22Rv1 (cell line): ENCODE measurements around the gene EIF5AL1.
"Not testable (repeated sequence)": the region's sequence is repeated elsewhere in the genome, so short reads cannot be mapped to it uniquely, and the experiment has no call there.

Experiments used
- H3K27ac ChIP-seq: fragments of 450-650 bp; 2 replicates; pipeline ENCODE4 v1.5.1; 2017
- CTCF ChIP-seq: fragments of 450-650 bp; IDR thresholded peaks from 2 replicates; pipeline ENCODE4 v1.5.1; 2017; ENCODE audit warnings: mild to moderate bottlenecking
- ZFX ChIP-seq: fragments of 450-650 bp; IDR thresholded peaks from 2 replicates; pipeline ENCODE4 v1.6.1; 2017; ENCODE audit warnings: antibody characterized with exemption, borderline replicate concordance

The EIF5AL1 gene

GRCh38 chr10:79507440-79508167, 4.7 kb upstream of the EIF5AL1 start:
- TF ChIP-seq ZFX (no peak), CTCF (no peak)
- H3K27ac ChIP-seq: no peak overlapping the region

- H3K27ac ChIP-seq: not testable (repeated sequence)
Measured at GRCh38 chr10:79508245-79508644, 4.1 kb upstream of the EIF5AL1 start.

- not testable (repeated sequence) for H3K27ac ChIP-seq
Measured at GRCh38 chr10:79509306-79509933, 2.9 kb upstream of the EIF5AL1 start.

GRCh38 chr10:79509934-79510508, 2.3 kb upstream of the EIF5AL1 start:
- not testable (repeated sequence) for H3K27ac ChIP-seq

- not testable (repeated sequence) for H3K27ac ChIP-seq
Measured at GRCh38 chr10:79516532-79517205, 4.3 kb downstream of the EIF5AL1 start.

GRCh38 chr10:79517567-79517966, 5.2 kb downstream of the EIF5AL1 start:
- H3K27ac ChIP-seq: not testable (repeated sequence)

- H3K27ac ChIP-seq: not testable (repeated sequence)
Measured at GRCh38 chr10:79521751-79522150, 9.4 kb downstream of the EIF5AL1 start.

GRCh38 chr10:79522464-79522863, 10.1 kb downstream of the EIF5AL1 start:
- not testable (repeated sequence) for H3K27ac ChIP-seq

- not testable (repeated sequence) for H3K27ac ChIP-seq
Measured at GRCh38 chr10:79523157-79523853, 11.0 kb downstream of the EIF5AL1 start.

- H3K27ac ChIP-seq: not testable (repeated sequence)
Measured at GRCh38 chr10:79525049-79525710, 12.8 kb downstream of the EIF5AL1 start.

GRCh38 chr10:79528261-79528660, 15.9 kb downstream of the EIF5AL1 start:
- H3K27ac ChIP-seq: not testable (repeated sequence)

GRCh38 chr10:79533142-79533902, 21.0 kb downstream of the EIF5AL1 start:
- not testable (repeated sequence) for H3K27ac ChIP-seq

GRCh38 chr10:79533903-79534175, 21.5 kb downstream of the EIF5AL1 start:
- not testable (repeated sequence) for H3K27ac ChIP-seq

GRCh38 chr10:79538311-79538710, 26.0 kb downstream of the EIF5AL1 start:
- not testable (repeated sequence) for H3K27ac ChIP-seq

GRCh38 chr10:79540930-79541329, 28.6 kb downstream of the EIF5AL1 start:
- not testable (repeated sequence) for H3K27ac ChIP-seq
